Lung microvascular endothelial cell (primary cell): Measurements from ENCODE around the gene KSR2. TPM values are rescaled to one million over a fixed set of nuclear protein-coding genes. Genes with fewer than 3 reads are reported as not detected.

Experiments
- DNase-seq, 2 donors: peaks; one replicate each; pipeline versions ENCODE4 v3.0.0 to v3.0.0-alpha.2; 2010; ENCODE audit warnings: low read depth in 2 of 2
- total RNA-seq: library from RNA; depleted of rRNA; stranded (reverse); fragments of >200 nt; gene quantifications from 2 replicates; pipeline ENCODE4 v1.2.1, GENCODE V29; 2014

The KSR2 gene
- total RNA-seq, 1 donor from 2014 or later, result under 0.01 TPM

DNA sequence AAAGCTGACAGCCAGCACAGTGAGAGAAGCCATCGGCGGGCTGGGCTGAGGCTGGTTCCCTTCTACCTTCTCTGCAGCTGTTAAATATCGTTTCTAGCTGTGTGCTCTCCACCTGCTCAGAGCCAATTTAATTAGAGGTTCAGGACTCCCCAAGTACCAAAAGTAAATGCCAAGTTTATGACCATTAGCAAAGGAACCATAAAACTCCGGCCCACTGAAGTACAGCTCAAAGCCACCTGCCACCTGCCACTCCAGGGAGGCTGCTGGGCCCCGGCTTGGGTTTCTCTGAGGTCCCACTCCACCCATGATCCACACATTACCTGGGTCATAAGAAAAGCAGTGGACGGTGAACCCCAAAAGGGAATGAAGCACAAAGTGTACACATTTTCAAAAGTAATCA lies 272.8 kb downstream of the KSR2 start:
- no peak for DNase-seq

DNA sequence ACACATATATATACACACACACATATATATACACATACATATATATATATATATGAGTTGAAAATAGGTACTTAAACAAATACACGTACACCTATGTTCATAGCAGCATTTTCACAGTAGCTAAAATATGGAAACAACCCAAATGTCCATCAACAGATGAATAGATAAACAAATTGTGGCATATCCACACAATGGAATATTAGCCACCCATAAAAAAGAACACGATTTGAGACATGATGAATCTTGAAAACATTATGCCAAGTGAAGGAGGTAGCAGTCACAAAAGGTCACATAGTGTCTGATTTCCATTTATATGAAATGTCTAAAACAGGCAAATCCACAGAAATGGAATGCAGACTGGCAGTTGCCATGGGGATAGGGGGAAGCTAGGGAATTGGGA lies 276.3 kb downstream of the KSR2 start:
- no peak for DNase-seq

DNA sequence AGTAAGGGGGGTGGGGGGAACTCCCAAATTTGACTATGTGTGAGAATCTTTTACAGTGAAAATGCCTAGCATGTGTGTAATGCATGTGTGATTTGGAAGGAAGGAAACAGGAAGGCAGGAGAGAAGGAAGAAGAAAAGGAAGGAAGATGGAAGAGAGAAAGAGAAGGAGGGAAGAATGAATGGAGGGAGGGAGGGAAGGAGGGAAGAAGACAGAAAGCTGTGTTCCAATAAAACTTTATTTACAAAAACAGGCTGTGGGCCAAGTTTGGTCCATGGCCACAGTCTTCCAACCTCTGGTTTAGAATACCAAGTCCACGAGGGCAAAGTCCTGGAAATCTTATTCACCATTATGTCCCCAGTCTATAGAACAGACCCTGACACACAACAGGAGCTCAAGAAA lies 278.9 kb downstream of the KSR2 start:
- DNase-seq, result no peak

DNA sequence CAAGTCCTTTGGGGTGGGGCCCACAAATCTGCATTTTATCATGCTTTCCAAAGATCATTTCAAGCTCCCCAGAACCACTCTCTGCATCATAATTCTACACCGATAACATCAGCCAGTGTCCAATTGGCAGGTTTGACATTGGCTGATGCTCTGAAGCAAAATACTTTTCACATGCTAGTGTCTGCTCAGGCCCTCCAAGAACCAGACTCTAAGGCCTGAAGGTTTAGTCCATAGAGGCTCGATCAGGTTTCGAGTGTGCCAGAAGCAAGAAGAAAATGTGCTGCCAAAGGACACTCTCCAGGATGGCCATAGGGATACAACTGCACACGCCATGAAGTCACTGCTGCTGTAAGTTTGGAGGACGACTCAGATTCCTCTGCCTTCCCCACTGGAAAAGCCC lies 280.3 kb downstream of the KSR2 start:
- DNase-seq, result no peak

DNA sequence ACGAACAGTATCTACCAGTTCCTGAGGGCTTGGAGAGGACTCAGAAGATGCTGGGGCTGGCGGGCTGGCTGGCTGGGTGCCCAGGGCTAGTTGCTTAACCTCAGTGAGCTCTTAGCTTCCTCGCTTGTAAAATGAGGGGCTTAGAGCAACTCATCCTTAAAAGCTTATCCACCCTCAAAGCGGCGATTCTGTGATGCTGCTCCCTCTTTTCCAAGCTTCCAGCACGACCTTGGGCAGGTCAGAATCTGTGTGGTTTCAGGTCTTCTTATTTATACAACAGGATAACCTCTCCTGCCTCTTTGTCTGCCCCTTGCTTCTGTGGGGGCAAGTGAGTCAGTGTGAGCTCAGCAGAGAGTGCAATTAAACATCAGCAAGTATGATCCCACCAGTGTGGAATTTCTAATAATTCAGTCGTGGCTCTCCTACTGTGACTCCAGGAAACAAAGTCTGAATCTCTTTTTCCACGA lies 281.8 kb downstream of the KSR2 start:
- peak; percentile 91 to 96 for DNase-seq

DNA sequence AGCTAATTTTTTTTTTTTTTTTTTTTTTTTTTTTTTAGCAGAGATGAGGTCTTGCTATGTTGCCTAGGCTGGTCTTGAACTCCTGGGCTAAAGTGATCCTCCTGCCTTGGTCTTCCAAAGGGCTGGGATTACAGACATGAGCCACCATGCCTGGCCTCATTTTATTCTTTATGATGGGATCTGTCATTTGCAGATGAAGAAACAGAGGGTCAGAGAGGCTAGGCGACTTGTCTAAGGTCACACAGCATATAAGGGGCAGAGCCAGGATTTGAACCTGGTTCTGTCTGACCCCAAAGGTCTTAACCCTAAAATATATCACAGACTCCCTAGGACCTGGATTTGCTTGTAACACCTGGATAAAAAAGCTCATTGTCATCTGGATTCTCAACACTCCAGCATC lies 282.6 kb downstream of the KSR2 start:
- DNase-seq, result peak in 1 of 2 donors; percentile 14

DNA sequence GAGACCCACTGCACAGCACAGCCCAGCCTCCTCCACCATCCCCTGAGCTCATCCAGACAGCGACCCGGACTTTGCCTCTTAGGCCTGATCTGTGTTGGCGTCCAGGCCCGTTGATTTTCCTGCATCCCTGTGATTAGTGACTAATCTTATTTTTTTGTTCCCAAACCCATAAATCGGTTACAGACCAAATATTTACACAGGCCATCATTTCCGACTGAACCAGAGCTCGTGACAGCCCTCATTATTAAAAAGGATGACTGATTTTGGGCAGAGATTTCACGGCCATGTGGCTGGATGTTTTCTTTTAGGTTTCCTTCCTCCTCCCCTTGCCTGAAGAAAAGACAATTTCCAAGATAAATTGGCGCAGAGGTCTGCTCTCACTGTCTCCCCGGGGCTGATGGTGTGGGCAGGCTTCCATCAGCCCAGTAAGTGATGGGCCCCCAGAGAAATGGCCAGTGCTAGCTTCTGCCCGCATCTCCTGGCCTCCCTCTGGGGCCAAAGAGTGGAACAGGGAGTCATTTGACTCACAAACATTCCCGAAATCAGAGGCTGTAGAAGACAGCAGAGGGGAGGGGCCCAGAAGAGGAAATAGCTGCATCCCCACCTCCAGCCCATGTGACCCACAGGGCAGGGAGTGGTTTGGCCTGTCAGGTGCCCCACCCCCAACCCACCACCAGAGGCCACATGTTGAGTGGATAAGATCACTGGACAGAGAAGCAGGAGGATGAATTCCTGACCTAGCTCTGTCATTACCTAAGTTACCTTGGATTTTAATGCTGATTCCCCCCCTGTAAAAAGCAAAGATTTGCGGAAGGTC lies 283.5 kb downstream of the KSR2 start:
- peak; percentile 97 to 98 for DNase-seq

DNA sequence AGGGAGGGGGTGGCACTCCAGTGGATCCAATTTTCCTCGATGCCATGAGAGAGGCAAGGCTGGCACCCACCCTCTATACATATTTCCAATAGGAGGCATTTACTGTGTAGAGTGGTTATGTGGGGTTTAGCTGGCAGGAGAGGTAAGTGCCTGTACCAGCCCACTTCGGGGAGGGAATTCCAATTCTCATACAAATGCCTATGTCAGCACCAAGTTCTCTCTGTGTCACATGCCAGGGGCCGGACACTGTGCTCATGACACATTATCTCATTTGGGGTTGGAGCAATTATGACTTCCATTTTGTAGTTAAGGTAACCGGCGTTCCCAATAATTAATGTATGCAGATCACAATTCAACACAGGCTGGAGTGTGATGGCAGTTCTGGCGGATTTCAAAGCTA lies 284.3 kb downstream of the KSR2 start:
- peak; percentile 27 to 72 for DNase-seq

DNA sequence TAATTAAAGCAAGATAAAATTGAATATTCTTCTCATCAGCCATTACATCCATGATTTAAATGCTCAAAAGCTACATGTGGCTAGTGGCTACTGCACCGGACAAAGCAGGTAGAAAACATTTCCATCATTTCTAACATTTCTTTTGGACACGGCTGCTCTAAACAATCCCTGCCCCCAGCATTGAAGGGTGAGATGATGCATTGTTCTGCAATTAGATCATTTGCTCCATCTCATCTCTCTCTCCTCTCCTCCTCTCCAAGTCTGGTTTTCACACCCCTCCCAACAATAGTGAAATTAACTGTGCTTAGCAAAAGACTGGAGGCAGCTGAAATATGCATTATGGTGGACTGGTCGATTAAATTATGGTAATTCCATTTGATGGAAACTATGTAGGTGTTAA lies 288.5 kb downstream of the KSR2 start:
- peak; percentile 74 to 93 for DNase-seq

DNA sequence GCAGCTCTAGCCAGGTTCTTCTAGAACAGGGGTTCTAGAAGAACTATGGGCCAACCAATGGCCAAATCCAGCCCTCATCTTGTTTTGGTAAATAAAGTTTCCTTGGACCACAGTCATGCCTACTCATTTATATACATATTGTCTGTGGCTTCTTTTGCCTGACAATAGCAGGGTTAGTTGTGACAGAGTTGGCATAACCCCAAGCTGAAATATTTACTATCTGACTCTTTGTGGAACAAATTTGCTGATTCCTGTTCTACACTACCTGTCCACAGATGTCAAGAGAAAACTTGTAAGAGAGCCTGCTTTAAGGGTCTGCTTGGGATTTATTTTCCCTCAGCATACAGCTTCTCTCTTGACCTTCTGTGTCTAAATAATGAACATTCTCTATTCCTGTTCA lies 289.0 kb downstream of the KSR2 start:
- DNase-seq, result peak; percentile 63 to 89

DNA sequence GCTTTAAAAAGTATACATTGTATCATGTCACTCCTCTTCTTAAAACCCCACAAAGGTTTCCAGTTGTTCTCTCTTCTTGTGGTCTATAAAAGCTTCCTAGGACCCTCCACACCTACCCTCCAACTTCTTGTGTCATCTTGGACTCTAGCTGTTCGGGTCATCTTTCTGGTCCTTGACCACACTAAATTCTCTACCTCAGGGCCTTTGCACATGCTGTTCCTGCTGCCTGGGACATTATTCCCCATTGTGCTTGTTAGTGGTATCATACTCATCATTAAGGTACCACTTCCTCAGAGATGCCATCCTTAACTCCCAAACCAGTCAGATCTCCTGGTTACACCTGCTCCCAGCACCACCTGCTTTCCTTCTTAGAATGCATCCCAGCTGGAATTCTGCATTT lies 294.0 kb downstream of the KSR2 start:
- DNase-seq, result no peak

DNA sequence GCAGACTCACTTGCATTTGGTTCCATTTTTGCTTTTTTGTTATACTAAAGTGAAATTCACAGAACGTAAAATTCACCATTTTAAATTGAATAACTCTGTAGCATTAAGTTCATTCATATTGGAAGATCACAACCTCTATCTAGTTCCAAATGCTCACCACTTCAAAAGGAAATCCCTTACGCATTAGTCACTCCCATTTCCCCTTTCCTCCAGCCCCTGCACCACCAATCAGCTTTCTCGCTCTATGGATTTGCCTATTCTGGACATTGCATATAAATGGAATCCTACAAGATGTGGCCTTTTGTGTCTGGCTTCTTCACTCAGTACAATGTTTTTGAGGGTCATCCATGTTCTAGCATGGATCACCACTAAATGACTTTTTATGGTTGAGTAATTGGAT lies 294.5 kb downstream of the KSR2 start:
- peak; percentile 91 to 92 for DNase-seq

DNA sequence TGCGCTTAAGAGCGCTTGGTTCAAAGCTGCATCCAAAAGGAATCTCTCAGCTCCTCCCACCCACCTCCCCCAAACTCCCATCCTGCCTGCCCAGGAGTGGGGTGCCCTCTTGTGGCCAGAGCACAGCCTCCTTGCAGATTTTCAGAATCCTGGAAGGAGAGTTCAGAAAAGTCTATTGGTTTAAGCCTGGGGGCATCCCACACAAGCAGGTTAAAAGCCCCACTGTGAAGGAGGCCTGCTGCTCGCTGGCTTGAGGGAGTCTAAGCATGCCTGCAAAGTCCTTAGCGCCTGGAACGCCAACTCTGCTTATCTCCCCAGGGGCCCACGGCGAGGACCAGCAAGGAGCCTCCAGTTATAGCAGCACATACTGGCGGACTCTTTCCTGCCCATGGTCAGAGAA lies 297.1 kb downstream of the KSR2 start:
- peak; percentile 67 to 71 for DNase-seq

DNA sequence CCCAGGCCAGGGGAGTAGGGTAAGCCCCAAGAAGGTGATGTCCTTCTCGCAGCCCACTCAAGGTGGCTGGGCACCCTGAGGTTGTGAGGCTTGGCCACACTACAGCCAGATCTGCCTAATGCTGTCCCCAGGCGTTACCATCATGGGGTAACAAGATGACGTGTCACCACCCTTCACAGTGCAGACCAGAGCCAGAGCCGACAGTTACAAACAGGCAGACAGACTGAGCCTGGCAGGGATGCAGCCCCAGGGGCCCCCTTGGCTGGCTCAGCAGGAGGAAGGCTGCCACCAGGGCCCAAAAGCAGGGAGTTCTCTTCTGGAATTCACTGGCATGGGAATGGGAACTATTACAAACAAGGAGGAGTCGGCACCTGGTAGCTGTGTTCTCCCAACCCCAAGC lies 304.6 kb downstream of the KSR2 start:
- DNase-seq, result no peak

DNA sequence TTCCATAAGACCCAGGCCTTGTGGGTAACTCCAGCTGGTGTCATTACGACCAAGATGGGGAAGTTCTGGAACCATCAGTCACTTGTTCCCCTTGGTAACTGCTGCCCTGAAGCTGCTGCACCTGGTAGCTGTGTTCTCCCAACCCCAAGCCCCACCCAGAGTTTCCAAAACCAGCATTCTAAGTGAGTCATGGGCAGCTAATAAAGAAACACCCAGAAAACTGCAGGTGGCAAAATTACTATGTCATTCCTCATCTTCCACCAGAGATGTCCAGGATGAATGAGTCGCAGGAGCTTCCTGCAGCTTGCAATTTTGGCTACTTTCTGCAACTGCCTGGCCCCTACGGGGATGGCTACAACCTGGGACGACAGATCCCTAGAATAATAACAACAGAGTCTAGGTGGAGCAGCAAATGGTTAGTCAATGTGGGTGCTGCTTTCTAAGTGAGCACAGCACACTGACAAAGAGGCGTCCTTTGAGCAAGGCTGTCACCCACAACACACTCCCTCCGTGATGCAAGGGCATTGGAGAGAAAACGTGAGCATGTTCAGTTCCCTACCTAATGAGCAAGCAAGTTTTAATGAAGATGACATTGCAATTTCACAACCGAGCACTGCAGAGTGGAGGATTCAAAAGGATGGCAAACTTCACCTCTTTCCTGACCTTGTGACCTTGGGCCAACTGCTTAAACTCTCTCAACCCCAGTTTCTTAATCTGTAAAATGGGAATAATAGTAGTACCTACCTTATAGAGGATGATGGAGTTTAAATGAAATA lies 306.0 kb downstream of the KSR2 start:
- peak; percentile 17 to 50 for DNase-seq

DNA sequence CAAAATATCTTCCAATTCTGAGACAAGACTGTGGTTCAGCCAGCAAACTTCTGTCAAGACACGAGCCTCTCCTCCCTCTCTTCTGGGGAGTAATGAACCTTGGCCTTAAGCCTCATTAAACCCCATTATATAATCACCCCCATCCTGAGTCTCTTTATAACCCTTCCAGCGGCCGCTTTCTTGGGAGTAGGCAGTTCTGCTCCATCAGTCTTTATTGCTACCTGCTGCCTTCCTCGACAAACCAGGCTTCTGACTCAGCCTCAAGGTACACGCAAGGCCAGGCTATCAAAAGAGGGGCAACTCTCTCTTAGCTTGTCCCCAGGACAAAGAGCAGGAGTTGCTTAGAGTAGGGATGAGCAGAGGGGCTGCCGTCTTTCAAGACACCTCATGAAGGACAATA lies 306.6 kb downstream of the KSR2 start:
- DNase-seq, result no peak

DNA sequence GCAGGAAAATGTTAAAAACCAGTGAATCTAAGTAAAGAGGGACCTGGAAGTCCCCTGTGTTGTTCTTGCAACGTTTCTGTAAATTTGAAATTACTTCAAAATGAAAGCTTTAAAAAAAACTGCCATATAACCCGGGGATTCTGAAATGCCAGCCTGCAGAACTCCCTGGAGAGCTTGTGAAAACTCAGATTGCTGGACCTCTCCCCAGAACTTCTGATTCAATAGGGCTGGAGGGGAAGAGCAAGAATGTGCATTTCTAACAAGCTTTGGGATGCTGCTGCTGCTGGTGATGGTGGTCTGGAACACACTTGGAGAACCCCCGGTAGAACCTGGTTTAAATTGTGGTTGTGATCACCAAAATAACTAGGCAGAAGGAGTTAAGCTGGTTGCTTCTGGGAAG lies 307.3 kb downstream of the KSR2 start:
- DNase-seq, result no peak

DNA sequence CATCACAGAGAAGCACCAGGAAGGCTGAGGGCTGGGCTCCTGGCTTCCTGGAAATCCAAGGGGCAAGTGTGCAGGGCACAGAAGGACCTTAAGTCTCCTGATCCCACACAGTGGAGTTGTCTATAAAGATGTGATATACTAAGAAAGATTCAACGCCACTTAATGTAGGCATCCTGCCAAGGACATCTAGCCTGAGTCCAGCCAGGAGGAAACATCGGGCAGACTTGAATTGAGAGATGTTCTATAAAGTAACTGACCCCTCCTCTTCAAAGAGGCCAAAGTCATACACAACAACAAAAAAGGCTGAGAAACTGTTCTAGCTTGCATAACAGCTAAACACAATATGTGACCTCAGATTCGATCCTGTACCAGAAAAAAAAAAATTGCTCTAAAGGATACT lies 307.9 kb downstream of the KSR2 start:
- peak in 1 of 2 donors; percentile 51 for DNase-seq

DNA sequence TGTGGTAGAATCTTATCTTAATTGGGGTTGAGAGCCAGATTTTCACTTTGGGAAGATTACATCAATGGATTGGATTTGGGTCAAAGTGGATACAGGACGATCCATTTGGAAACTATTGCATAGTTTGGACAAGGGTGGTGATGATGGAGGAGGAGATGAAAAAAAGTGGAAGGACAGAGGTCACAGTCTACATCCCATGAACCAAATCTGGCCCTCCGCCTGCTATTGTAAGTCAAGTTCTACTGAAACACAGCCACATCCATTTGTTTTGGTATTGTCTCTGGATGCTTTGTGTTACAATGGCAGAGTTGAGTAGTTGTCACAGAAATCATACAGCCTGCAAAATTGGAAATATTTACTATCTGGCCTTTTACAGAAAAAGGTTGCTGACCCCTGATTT lies 310.6 kb downstream of the KSR2 start:
- peak in 1 of 2 donors; percentile 98 for DNase-seq

DNA sequence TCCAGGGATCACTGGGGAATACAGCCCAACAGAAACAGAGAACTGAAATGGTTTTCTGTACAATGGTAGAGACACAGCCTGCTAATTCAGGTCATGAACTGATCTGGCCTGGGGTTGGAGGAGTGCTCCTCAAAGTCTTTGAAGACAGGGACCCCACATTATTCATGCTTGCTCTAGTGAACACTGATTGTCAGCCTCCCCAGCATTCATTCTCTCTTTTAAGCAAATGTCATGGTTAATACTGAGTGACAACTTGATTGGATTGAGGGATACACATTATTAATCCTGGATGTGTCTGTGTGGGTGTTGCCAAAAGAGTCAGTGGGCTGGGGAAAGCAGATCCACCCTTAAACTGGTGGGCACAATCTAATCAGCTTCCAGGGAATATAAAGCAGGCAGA lies 319.0 kb downstream of the KSR2 start:
- DNase-seq, result no peak

DNA sequence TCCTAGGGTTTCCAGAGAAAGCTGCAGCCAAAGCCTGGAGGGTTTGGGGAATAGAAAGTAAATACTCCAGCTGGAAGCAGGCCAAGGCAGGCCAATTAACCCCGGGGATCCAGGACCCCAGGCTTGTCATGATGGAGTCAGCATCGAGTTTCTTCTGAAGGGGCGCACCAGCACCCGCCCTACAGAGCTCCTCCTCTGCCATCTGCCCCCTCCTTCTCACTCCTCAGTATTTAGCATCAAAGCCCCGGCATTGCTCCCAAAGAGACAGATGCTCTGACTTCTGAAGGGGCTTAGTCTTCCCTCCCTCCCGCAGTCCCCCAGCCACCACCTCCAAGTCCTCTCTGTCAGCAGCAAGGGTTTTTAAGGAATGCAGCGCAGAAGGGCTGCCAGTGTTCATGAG lies 322.3 kb downstream of the KSR2 start:
- no peak for DNase-seq

DNA sequence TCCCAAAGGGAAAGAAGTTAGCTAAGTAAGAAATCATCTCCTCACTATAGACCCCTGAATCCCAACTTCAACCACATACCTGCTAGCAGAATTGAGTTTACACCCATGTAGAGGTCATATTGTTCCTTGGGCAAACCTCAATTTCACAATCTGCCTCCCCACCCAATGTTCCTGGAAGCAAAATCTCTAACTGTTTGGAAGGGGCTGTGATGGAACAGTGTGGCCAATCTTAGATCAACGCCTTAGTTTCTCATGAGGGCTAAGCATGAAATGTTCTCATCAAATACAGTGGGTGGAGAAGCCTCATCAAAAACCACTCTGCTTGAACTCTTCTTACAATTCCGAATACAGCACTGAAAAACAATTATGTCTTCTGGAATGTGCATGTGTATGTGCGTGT lies 323.3 kb downstream of the KSR2 start:
- DNase-seq, result no peak

DNA sequence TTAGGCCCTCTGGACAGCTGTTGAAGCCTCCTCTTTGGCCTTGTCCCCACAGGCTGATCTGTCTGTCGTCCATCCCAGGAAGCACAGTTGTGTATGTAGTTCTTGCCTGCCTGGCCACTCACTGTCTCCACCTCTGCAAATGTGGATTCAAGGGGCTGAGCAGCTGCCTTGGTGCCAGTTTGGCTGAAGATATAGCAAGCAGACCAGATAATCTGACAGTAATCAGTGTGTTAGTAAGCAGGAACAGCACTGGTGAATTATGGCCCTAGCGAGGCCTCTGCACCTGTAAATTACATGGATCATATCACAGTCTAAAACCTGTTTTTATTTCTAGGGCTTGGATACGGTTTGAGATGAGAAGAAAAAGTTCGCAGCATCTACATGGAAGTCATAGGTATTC lies 324.8 kb downstream of the KSR2 start:
- DNase-seq, result no peak
